GM19455 (cell line): Measurements from ENCODE around the gene METRN.
"Not testable (repeated sequence)": the region's sequence is repeated elsewhere in the genome, so short reads cannot be mapped to it uniquely, and the experiment has no call there.

Experiments
- ATAC-seq: cut with Tn5 transposase; IDR thresholded peaks from one replicate; pipeline ENCODE4 v1.9.1; 2021; ENCODE audit not compliant: unreplicated experiment

METRN gene

GRCh38 chr16:754121-754607 lies 39.2 kb downstream of the METRN start:
- ATAC-seq: not testable (repeated sequence)

GRCh38 chr16:754656-755055 lies 39.7 kb downstream of the METRN start:
- ATAC-seq: no peak

- ATAC-seq: no peak
Observed at GRCh38 chr16:756428-756827, 41.5 kb downstream of the METRN start.

GRCh38 chr16:759110-759910 lies 44.4 kb downstream of the METRN start:
- no peak for ATAC-seq

GRCh38 chr16:760065-760464 lies 45.1 kb downstream of the METRN start:
- ATAC-seq: no peak

- ATAC-seq: no peak
Observed at GRCh38 chr16:760545-761343, 45.8 kb downstream of the METRN start, which contains the start of gene MSLN. Gene MSLN (plus strand): TSS chr16:760734. CDS start chr16:762681, 1,947 bp downstream.

- ATAC-seq: no peak
Observed at GRCh38 chr16:761625-762513, 47.0 kb downstream of the METRN start.

GRCh38 chr16:762595-763268 lies 47.8 kb downstream of the METRN start:
- no peak for ATAC-seq

- no peak for ATAC-seq
Observed at GRCh38 chr16:763369-764183, 48.7 kb downstream of the METRN start.

GRCh38 chr16:764184-764750 lies 49.3 kb downstream of the METRN start:
- ATAC-seq: no peak

- no peak for ATAC-seq
Observed at GRCh38 chr16:764848-765487, 50.0 kb downstream of the METRN start.

GRCh38 chr16:765488-765865 lies 50.6 kb downstream of the METRN start:
- ATAC-seq: no peak

- ATAC-seq: no peak
Observed at GRCh38 chr16:766008-766819, 51.3 kb downstream of the METRN start.

GRCh38 chr16:766820-767640 lies 52.1 kb downstream of the METRN start:
- ATAC-seq: no peak

GRCh38 chr16:767743-768235 lies 52.9 kb downstream of the METRN start:
- no peak for ATAC-seq

GRCh38 chr16:768428-768827 lies 53.5 kb downstream of the METRN start:
- ATAC-seq: no peak
